ENCODE data around the gene ASPRV1.
A peak's percentile ranks its signal among the peaks of the same experiment; 100 is the strongest.

DNA sequence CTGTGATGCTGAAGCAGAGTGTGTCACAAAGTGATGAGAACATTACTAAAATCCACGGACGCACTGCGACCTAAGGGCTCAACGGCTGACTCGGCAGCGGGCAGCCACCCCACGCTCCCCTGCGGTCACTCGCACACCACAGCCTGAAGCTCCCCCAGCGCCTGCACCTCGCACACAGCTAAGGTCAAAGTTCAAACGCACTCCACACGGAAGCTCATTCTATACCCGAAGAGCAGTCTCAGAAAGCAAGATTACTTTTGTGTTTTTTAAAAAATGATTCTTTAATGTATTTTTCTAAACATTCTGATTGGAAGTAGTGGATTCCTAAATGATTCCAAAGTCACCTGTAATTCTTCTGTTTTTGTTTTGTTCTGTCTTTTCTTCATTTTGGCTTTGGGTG is 21.7 kb downstream of the ASPRV1 start:
- TF ChIP-seq, protein P1, sequence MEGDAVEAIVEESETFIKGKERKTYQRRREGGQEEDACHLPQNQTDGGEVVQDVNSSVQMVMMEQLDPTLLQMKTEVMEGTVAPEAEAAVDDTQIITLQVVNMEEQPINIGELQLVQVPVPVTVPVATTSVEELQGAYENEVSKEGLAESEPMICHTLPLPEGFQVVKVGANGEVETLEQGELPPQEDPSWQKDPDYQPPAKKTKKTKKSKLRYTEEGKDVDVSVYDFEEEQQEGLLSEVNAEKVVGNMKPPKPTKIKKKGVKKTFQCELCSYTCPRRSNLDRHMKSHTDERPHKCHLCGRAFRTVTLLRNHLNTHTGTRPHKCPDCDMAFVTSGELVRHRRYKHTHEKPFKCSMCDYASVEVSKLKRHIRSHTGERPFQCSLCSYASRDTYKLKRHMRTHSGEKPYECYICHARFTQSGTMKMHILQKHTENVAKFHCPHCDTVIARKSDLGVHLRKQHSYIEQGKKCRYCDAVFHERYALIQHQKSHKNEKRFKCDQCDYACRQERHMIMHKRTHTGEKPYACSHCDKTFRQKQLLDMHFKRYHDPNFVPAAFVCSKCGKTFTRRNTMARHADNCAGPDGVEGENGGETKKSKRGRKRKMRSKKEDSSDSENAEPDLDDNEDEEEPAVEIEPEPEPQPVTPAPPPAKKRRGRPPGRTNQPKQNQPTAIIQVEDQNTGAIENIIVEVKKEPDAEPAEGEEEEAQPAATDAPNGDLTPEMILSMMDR (IDR thresholded peaks at IDR 0.05; ENCODE audit: low read depth, low read length, missing input control): no peak
- peak in 1 of 2 donors; percentile 26 for TF ChIP-seq RAD21 (IDR thresholded peaks at IDR 0.05)

Data from liver (tissue), 3 donors.